GM18861 (cell line): ENCODE results near the gene DIAPH3.
"Not testable (repeated sequence)": the region's sequence is repeated elsewhere in the genome, so short reads cannot be mapped to it uniquely, and the experiment has no call there.

ENCODE experiments used
- ATAC-seq: cut with Tn5 transposase; IDR thresholded peaks from one replicate; pipeline ENCODE4 v1.9.1; 2021; ENCODE audit not compliant: unreplicated experiment

The DIAPH3 gene

GRCh38 chr13:60099631-60100420 lies 63.9 kb downstream of the DIAPH3 start:
- ATAC-seq = no peak

GRCh38 chr13:60095300-60095699 lies 68.4 kb downstream of the DIAPH3 start:
- ATAC-seq = no peak

GRCh38 chr13:60094385-60095088 lies 69.2 kb downstream of the DIAPH3 start:
- no peak for ATAC-seq

GRCh38 chr13:60093425-60094019 lies 70.2 kb downstream of the DIAPH3 start:
- ATAC-seq = no peak

GRCh38 chr13:60091573-60091972 lies 72.2 kb downstream of the DIAPH3 start:
- no peak for ATAC-seq

- ATAC-seq = no peak
Measured at GRCh38 chr13:60090574-60090973, 73.2 kb downstream of the DIAPH3 start.

- not testable (repeated sequence) for ATAC-seq
Measured at GRCh38 chr13:60083780-60084179, 79.9 kb downstream of the DIAPH3 start.

GRCh38 chr13:60080850-60081249 lies 82.9 kb downstream of the DIAPH3 start:
- no peak for ATAC-seq

GRCh38 chr13:60078226-60078625 lies 85.5 kb downstream of the DIAPH3 start:
- no peak for ATAC-seq

- ATAC-seq = no peak
Measured at GRCh38 chr13:60075850-60076249, 87.9 kb downstream of the DIAPH3 start.

- ATAC-seq = no peak
Measured at GRCh38 chr13:60074397-60074796, 89.3 kb downstream of the DIAPH3 start.

- ATAC-seq = no peak
Measured at GRCh38 chr13:60066226-60066625, 97.5 kb downstream of the DIAPH3 start.

GRCh38 chr13:60062502-60062901 lies 101.2 kb downstream of the DIAPH3 start:
- ATAC-seq = no peak

- no peak for ATAC-seq
Measured at GRCh38 chr13:60061737-60062136, 102.0 kb downstream of the DIAPH3 start.

GRCh38 chr13:60051754-60052285 lies 111.9 kb downstream of the DIAPH3 start:
- ATAC-seq = no peak

- not testable (repeated sequence) for ATAC-seq
Measured at GRCh38 chr13:60048353-60048752, 115.4 kb downstream of the DIAPH3 start.

- ATAC-seq = no peak
Measured at GRCh38 chr13:60047918-60048317, 115.8 kb downstream of the DIAPH3 start.

- no peak for ATAC-seq
Measured at GRCh38 chr13:60044321-60044720, 119.4 kb downstream of the DIAPH3 start.

GRCh38 chr13:60043262-60043661 lies 120.5 kb downstream of the DIAPH3 start:
- ATAC-seq = no peak

- not testable (repeated sequence) for ATAC-seq
Measured at GRCh38 chr13:60040668-60041067, 123.1 kb downstream of the DIAPH3 start.

GRCh38 chr13:60035874-60036273 lies 127.9 kb downstream of the DIAPH3 start:
- ATAC-seq = no peak

- ATAC-seq = no peak
Measured at GRCh38 chr13:60032851-60033250, 130.9 kb downstream of the DIAPH3 start.
